ENCODE results near the gene MEIOB. TPM values are rescaled to one million over a fixed set of nuclear protein-coding genes. Genes with fewer than 3 reads are reported as not detected.
A peak's percentile ranks its signal among the peaks of the same experiment; 100 is the strongest.

Gene MEIOB
- total RNA-seq, 1 experiment from 2014 or later, result 1.4 TPM

DNA sequence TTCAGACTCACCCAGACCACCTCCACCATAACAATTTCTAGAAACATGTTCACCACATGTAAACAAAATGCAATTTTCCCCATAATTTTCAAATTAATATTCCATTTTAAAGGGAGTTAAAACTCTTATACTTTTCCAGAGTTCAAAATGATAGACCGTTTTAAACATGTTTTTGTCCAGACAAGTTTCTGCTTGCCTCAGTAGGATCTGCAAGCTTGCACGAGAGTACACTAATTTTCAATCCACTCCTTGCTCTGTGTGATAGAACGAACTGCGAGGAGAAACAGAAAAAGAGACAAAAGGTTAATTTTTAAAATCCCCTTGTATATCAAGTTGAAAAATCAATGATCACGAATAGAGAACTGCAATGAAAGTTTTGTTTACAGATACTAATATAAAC is 37.9 kb downstream of the MEIOB start:
- POLR2A ChIA-PET, result no interaction called here
- Mint-ChIP-seq H3K27ac (0 out of 2 replicates have a peak overlapping the region, but pooled peaks have one; percentile 5), H3K4me1 (0 out of 2 replicates have a peak, but pooled peaks cover under 1% of the 10 kb centered on the region), H3K36me3 (no peaks in the 10 kb centered on the region), H3K9me3 (no peaks in the 10 kb centered on the region), H3K4me3 (no peak overlapping the region), H3K27me3 (ENCODE audit: low read depth) (peaks cover 4% of the 10 kb centered on the region)
- no peak for DNase-seq (ENCODE audit: low spot score)
- ATAC-seq, result no peak
- CTCF ChIA-PET, result no interaction called here
- TF ChIP-seq PRRX2 (CRISPR knock-in tag; IDR thresholded peaks at IDR 0.05) (no peak), ZNF138 (CRISPR knock-in tag; conservative IDR thresholded peaks at IDR 0.05) (no peak), CREM (CRISPR knock-in tag; IDR thresholded peaks at IDR 0.05) (no peak), GTF2I (CRISPR knock-in tag; conservative IDR thresholded peaks at IDR 0.05) (no peak), CREB1 (CRISPR knock-in tag; IDR thresholded peaks at IDR 0.05) (no peak), FOXP1 (CRISPR knock-in tag; IDR thresholded peaks at IDR 0.05; ENCODE audit: borderline replicate concordance) (no peak), EMX1 (CRISPR knock-in tag; IDR thresholded peaks at IDR 0.05) (no peak), RELA (CRISPR knock-in tag; IDR thresholded peaks at IDR 0.05; ENCODE audit: borderline replicate concordance) (no peak)
- TF ChIP-seq, protein P1, sequence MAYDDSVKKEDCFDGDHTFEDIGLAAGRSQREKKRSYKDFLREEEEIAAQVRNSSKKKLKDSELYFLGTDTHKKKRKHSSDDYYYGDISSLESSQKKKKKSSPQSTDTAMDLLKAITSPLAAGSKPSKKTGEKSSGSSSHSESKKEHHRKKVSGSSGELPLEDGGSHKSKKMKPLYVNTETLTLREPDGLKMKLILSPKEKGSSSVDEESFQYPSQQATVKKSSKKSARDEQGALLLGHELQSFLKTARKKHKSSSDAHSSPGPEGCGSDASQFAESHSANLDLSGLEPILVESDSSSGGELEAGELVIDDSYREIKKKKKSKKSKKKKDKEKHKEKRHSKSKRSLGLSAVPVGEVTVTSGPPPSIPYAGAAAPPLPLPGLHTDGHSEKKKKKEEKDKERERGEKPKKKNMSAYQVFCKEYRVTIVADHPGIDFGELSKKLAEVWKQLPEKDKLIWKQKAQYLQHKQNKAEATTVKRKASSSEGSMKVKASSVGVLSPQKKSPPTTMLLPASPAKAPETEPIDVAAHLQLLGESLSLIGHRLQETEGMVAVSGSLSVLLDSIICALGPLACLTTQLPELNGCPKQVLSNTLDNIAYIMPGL (CRISPR knock-in tag; IDR thresholded peaks at IDR 0.05), result no peak

DNA sequence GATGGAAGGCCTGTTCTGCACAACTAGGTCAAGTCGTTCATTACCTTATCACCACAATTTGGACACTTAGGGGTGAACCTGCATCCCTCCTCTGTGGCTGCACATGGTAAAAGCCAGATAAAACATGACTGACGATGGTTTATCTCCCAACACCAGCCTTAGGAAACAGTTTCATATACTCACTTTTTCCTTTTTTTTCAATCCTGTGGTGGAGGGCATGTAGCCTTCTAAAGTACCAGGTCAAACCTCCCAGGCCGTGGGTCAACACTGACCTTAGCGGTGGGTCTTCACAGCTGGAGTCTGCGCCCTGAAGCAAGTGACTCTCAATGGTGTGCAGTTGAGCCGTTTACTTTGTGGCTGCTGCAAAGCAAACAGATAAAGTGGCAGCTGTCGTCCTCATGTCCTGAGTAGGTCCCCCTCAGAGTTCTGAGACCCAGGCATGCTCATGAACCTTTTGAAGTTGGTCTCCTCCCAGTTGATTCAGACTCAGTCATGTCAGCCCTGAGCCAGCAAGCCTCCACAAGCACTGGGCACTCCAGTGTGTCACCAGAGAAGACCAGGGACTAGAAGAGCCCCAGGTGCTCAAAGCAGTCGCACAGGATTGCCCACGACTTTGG is 39.0 kb downstream of the MEIOB start:
- no peaks in the 10 kb centered on the region for H3K9me3 Mint-ChIP-seq
- no peak overlapping the region for H3K27ac Mint-ChIP-seq
- ChIA-PET POLR2A (interaction anchor here (0.6 kb wide), 1 partner anchor 133 kb away, joined by 3 read pairs; no protein-coding TSS in a partner anchor), CTCF (no interaction called here)
- H3K4me1 Mint-ChIP-seq, result peaks cover 10% of the 10 kb centered on the region; the same call in 1 of the 2 replicates
- H3K4me3 Mint-ChIP-seq, result no peak overlapping the region
- H3K36me3 Mint-ChIP-seq, result no peaks in the 10 kb centered on the region
- peaks cover 3% of the 10 kb centered on the region for H3K27me3 Mint-ChIP-seq (ENCODE audit: low read depth)
- DNase-seq (ENCODE audit: low spot score), result no peak
- no peak for ATAC-seq
- TF ChIP-seq, protein P2, sequence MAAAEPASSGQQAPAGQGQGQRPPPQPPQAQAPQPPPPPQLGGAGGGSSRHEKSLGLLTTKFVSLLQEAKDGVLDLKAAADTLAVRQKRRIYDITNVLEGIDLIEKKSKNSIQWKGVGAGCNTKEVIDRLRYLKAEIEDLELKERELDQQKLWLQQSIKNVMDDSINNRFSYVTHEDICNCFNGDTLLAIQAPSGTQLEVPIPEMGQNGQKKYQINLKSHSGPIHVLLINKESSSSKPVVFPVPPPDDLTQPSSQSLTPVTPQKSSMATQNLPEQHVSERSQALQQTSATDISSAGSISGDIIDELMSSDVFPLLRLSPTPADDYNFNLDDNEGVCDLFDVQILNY (CRISPR knock-in tag; IDR thresholded peaks at IDR 0.05), result no peak
- TF ChIP-seq, protein P3, sequence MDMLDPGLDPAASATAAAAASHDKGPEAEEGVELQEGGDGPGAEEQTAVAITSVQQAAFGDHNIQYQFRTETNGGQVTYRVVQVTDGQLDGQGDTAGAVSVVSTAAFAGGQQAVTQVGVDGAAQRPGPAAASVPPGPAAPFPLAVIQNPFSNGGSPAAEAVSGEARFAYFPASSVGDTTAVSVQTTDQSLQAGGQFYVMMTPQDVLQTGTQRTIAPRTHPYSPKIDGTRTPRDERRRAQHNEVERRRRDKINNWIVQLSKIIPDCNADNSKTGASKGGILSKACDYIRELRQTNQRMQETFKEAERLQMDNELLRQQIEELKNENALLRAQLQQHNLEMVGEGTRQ (CRISPR knock-in tag; IDR thresholded peaks at IDR 0.05), result no peak
- TF ChIP-seq, protein P4, sequence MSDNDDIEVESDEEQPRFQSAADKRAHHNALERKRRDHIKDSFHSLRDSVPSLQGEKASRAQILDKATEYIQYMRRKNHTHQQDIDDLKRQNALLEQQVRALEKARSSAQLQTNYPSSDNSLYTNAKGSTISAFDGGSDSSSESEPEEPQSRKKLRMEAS (CRISPR knock-in tag; IDR thresholded peaks at IDR 0.05), result no peak
- TF ChIP-seq CREM (CRISPR knock-in tag; IDR thresholded peaks at IDR 0.05) (no peak), RORB (CRISPR knock-in tag; IDR thresholded peaks at IDR 0.05) (no peak), GRHL2 (CRISPR knock-in tag; IDR thresholded peaks at IDR 0.05; ENCODE audit: insufficient replicate concordance, severe bottlenecking) (no peak), TEAD1 (CRISPR knock-in tag; IDR thresholded peaks at IDR 0.05) (no peak), CREB1 (CRISPR knock-in tag; IDR thresholded peaks at IDR 0.05) (no peak), ZNF138 (CRISPR knock-in tag; conservative IDR thresholded peaks at IDR 0.05) (no peak), FOXP1 (CRISPR knock-in tag; IDR thresholded peaks at IDR 0.05; ENCODE audit: borderline replicate concordance) (no peak), ATF1 (CRISPR knock-in tag; IDR thresholded peaks at IDR 0.05) (no peak)
- TF ChIP-seq, protein P5, sequence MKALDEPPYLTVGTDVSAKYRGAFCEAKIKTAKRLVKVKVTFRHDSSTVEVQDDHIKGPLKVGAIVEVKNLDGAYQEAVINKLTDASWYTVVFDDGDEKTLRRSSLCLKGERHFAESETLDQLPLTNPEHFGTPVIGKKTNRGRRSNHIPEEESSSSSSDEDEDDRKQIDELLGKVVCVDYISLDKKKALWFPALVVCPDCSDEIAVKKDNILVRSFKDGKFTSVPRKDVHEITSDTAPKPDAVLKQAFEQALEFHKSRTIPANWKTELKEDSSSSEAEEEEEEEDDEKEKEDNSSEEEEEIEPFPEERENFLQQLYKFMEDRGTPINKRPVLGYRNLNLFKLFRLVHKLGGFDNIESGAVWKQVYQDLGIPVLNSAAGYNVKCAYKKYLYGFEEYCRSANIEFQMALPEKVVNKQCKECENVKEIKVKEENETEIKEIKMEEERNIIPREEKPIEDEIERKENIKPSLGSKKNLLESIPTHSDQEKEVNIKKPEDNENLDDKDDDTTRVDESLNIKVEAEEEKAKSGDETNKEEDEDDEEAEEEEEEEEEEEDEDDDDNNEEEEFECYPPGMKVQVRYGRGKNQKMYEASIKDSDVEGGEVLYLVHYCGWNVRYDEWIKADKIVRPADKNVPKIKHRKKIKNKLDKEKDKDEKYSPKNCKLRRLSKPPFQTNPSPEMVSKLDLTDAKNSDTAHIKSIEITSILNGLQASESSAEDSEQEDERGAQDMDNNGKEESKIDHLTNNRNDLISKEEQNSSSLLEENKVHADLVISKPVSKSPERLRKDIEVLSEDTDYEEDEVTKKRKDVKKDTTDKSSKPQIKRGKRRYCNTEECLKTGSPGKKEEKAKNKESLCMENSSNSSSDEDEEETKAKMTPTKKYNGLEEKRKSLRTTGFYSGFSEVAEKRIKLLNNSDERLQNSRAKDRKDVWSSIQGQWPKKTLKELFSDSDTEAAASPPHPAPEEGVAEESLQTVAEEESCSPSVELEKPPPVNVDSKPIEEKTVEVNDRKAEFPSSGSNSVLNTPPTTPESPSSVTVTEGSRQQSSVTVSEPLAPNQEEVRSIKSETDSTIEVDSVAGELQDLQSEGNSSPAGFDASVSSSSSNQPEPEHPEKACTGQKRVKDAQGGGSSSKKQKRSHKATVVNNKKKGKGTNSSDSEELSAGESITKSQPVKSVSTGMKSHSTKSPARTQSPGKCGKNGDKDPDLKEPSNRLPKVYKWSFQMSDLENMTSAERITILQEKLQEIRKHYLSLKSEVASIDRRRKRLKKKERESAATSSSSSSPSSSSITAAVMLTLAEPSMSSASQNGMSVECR (CRISPR knock-in tag; IDR thresholded peaks at IDR 0.05; ENCODE audit: borderline replicate concordance), result no peak
- TF ChIP-seq, protein P6, sequence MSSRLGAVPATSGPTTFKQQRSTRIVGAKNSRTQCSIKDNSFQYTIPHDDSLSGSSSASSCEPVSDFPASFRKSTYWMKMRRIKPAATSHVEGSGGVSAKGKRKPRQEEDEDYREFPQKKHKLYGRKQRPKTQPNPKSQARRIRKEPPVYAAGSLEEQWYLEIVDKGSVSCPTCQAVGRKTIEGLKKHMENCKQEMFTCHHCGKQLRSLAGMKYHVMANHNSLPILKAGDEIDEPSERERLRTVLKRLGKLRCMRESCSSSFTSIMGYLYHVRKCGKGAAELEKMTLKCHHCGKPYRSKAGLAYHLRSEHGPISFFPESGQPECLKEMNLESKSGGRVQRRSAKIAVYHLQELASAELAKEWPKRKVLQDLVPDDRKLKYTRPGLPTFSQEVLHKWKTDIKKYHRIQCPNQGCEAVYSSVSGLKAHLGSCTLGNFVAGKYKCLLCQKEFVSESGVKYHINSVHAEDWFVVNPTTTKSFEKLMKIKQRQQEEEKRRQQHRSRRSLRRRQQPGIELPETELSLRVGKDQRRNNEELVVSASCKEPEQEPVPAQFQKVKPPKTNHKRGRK (CRISPR knock-in tag; IDR thresholded peaks at IDR 0.05; ENCODE audit: borderline replicate concordance), result no peak
